H9 (cell line): ENCODE data around the gene ZNF641. TPM values are rescaled to one million over a fixed set of nuclear protein-coding genes. Genes with fewer than 3 reads are reported as not detected.

Experiments used
- DNase-seq: peaks from one replicate; pipeline ENCODE4 v3.0.0-alpha.2; 2017
- H2AFZ ChIP-seq: one replicate; pipeline ENCODE4 v1.6.1; 2013; ENCODE audit warnings: mild to moderate bottlenecking, low read length, control low read depth, moderate library complexity
- H2AK5ac ChIP-seq: 2 replicates; pipeline ENCODE4 v1.6.1; 2013; ENCODE audit warnings: low read length, control low read depth, mixed read lengths; ENCODE audit not compliant: insufficient read length
- H2BK120ac ChIP-seq: one replicate; pipeline ENCODE4 v1.6.1; 2013; ENCODE audit warnings: low read depth, mild to moderate bottlenecking, low read length, control low read depth, inconsistent platforms; ENCODE audit not compliant: poor library complexity, severe bottlenecking
- H2BK12ac ChIP-seq: 2 replicates; pipeline ENCODE4 v1.6.1; 2013; ENCODE audit warnings: low read length, control low read depth, mixed read lengths, low read depth; ENCODE audit not compliant: insufficient read length
- H2BK15ac ChIP-seq: 2 replicates; pipeline ENCODE4 v1.6.1; 2013; ENCODE audit warnings: low read depth, low read length, control low read depth
- H2BK20ac ChIP-seq: one replicate; pipeline ENCODE4 v1.6.1; 2013; ENCODE audit warnings: low read depth, mild to moderate bottlenecking, low read length, control low read depth, inconsistent platforms; ENCODE audit not compliant: poor library complexity, severe bottlenecking
- H2BK5ac ChIP-seq: 2 replicates; pipeline ENCODE4 v1.6.1; 2013; ENCODE audit warnings: low read length, control low read depth, mixed read lengths; ENCODE audit not compliant: insufficient read length
- H3K14ac ChIP-seq: 2 replicates; pipeline ENCODE4 v1.6.1; 2013; ENCODE audit warnings: low read length, control low read depth; ENCODE audit not compliant: insufficient read depth
- H3K18ac ChIP-seq: 2 replicates; pipeline ENCODE4 v1.6.1; 2013; ENCODE audit warnings: low read depth, mild to moderate bottlenecking, mixed read lengths, low read length, control low read depth; ENCODE audit not compliant: insufficient read length
- H3K23ac ChIP-seq: 2 replicates; pipeline ENCODE4 v1.6.1; 2013; ENCODE audit warnings: low read length, control low read depth, mixed read lengths, low read depth; ENCODE audit not compliant: insufficient read length
- H3K23me2 ChIP-seq: 2 replicates; pipeline ENCODE4 v1.6.1; 2013; ENCODE audit warnings: low read depth, mild to moderate bottlenecking, mixed read lengths, low read length, control low read depth; ENCODE audit not compliant: insufficient read length, poor library complexity, severe bottlenecking
- H3K27ac ChIP-seq: 2 replicates; pipeline ENCODE4 v1.5.1; 2013; ENCODE audit warnings: low read length, control low read depth, mixed read lengths, low read depth; ENCODE audit not compliant: insufficient read length
- H3K27me3 ChIP-seq: 2 replicates; pipeline ENCODE4 v1.6.1; 2013; ENCODE audit warnings: low read length, control low read depth, inconsistent platforms; ENCODE audit not compliant: insufficient read depth
- H3K4ac ChIP-seq: 2 replicates; pipeline ENCODE4 v1.6.1; 2013; ENCODE audit warnings: low read depth, mild to moderate bottlenecking, control low read depth, inconsistent platforms, low read length, moderate library complexity
- H3K4me1 ChIP-seq: 2 replicates; pipeline ENCODE4 v1.6.1; 2013; ENCODE audit warnings: low read length, control low read depth, inconsistent platforms; ENCODE audit not compliant: insufficient read depth
- H3K4me2 ChIP-seq: 2 replicates; pipeline ENCODE4 v1.6.1; 2013; ENCODE audit warnings: low read length, control low read depth, mixed read lengths; ENCODE audit not compliant: insufficient read length, insufficient read depth
- H3K56ac ChIP-seq: 2 replicates; pipeline ENCODE4 v1.6.1; 2013; ENCODE audit warnings: low read depth, mild to moderate bottlenecking, mixed read lengths, low read length, control low read depth; ENCODE audit not compliant: insufficient read length
- H3K79me1 ChIP-seq: 2 replicates; pipeline ENCODE4 v1.6.1; 2013; ENCODE audit warnings: low read depth, mild to moderate bottlenecking, moderate library complexity, low read length, control low read depth, inconsistent platforms; ENCODE audit not compliant: insufficient read depth, poor library complexity, severe bottlenecking
- H3K79me2 ChIP-seq: 2 replicates; pipeline ENCODE4 v1.6.1; 2013; ENCODE audit warnings: low read length, control low read depth, inconsistent platforms; ENCODE audit not compliant: insufficient read depth
- H3K9ac ChIP-seq: 2 replicates; pipeline ENCODE4 v1.6.1; 2013; ENCODE audit warnings: low read length, control low read depth, mixed read lengths; ENCODE audit not compliant: insufficient read length; ENCODE audit errors: extremely low read depth
- H3K9me3 ChIP-seq: one replicate; pipeline ENCODE4 v1.6.1; 2013; ENCODE audit warnings: low read depth, low read length, inconsistent platforms; ENCODE audit not compliant: control insufficient read depth
- H3T11ph ChIP-seq: one replicate; pipeline ENCODE4 v1.6.1; 2013; ENCODE audit warnings: mild to moderate bottlenecking, low read length, control low read depth, inconsistent platforms
- H4K20me1 ChIP-seq: one replicate; pipeline ENCODE4 v1.6.1; 2013; ENCODE audit not compliant: control insufficient read depth, insufficient read length, insufficient read depth
- H4K5ac ChIP-seq: 2 replicates; pipeline ENCODE4 v1.6.1; 2013; ENCODE audit warnings: low read depth, mild to moderate bottlenecking, mixed read lengths, low read length, control low read depth; ENCODE audit not compliant: insufficient read length
- H4K8ac ChIP-seq: replicated peaks from 2 replicates; pipeline ENCODE4 v1.6.1; 2013; ENCODE audit warnings: low read length, control low read depth, mixed read lengths, low read depth; ENCODE audit not compliant: insufficient read length
- H4K91ac ChIP-seq: 2 replicates; pipeline ENCODE4 v1.6.1; 2013; ENCODE audit warnings: low read depth, mild to moderate bottlenecking, moderate library complexity, mixed read lengths, low read length, control low read depth; ENCODE audit not compliant: insufficient read length
- H3K27ac Mint-ChIP-seq, 3 experiments: 2 replicates in 2 of 3; 3 replicates in 1 of 3; pipeline ENCODE4 v1.8.0; 2020 to 2021; ENCODE audit warnings: mixed read lengths in 3 of 3, mild to moderate bottlenecking in 1 of 3, moderate library complexity in 1 of 3
- H3K27me3 Mint-ChIP-seq: 2 replicates; pipeline ENCODE4 v1.8.0; 2021; ENCODE audit warnings: low read depth, mild to moderate bottlenecking, moderate library complexity, mixed read lengths
- H3K36me3 Mint-ChIP-seq, 3 experiments: 2 replicates in 2 of 3; 3 replicates in 1 of 3; pipeline ENCODE4 v1.8.0; 2020 to 2021; ENCODE audit warnings: low read depth in 3 of 3, mixed read lengths in 3 of 3; ENCODE audit not compliant: insufficient read depth in 1 of 3
- H3K4me1 Mint-ChIP-seq, 2 experiments: 2 replicates each; pipeline ENCODE4 v1.8.0; 2020; ENCODE audit warnings: mixed read lengths in 2 of 2
- H3K4me3 Mint-ChIP-seq, 2 experiments: 2 replicates in 1 of 2; 3 replicates in 1 of 2; pipeline ENCODE4 v1.8.0; 2020 to 2021; ENCODE audit warnings: mild to moderate bottlenecking in 2 of 2, mixed read lengths in 2 of 2, moderate library complexity in 1 of 2
- H3K9me3 Mint-ChIP-seq, 2 experiments: 2 replicates in 1 of 2; 3 replicates in 1 of 2; pipeline ENCODE4 v1.8.0; 2020; ENCODE audit warnings: mild to moderate bottlenecking in 2 of 2, mixed read lengths in 2 of 2, moderate library complexity in 1 of 2
- CTCF ChIP-seq: fragments of 200-600 bp; sonication (generic); conservative IDR thresholded peaks from 3 replicates; pipeline ENCODE4 v1.8.0; 2021; ENCODE audit warnings: antibody characterized with exemption, mild to moderate bottlenecking
- WGBS: extraction: QIAGEN DNeasy Blood & Tissue Kit; methylation state at CpG from one replicate; pipeline ENCODE4 v1.1.7; 2013; ENCODE audit warnings: missing lambda C conversion rate, low lambda C conversion rate, mixed read lengths; ENCODE audit not compliant: insufficient read length; ENCODE audit errors: extremely low coverage; 5-methylcytosine and 5-hydroxymethylcytosine counted together
- total RNA-seq: library from RNA; stranded (reverse); gene quantifications from 2 replicates; pipeline ENCODE4 v1.2.1, GENCODE V29; 2021

The ZNF641 gene
- total RNA-seq, 1 experiment from 2014 or later: 8.5 TPM

DNA sequence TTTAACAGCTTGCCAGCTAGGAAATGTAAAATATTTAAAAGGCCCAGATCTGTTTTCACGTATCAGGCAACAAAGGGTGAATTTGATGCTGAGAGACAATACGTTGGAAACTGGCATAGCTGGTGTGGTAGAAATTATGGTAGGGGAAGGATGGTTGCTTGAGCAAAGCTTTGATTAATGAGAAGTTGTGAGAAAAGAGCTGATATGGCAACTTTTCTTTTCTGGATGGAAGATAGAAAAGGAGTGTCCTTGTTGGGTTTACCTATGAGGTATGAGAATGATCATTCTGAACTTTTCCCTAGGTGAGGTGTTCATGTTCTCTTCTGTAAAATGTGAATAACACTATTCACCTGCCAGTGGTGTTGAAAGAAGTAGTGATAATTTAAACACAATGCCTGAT lies 34.2 kb downstream of the ZNF641 start:
- no peak overlapping the region for H3K27ac Mint-ChIP-seq
- WGBS: no CpG with 5 or more reads among the region's 2 CpGs
- no peak overlapping the region for H3K4me2 ChIP-seq
- no peak overlapping the region for H2BK120ac ChIP-seq
- no peak overlapping the region for H4K8ac ChIP-seq
- H2BK5ac ChIP-seq: no peak overlapping the region
- H3K4me3 Mint-ChIP-seq: no peak overlapping the region
- H4K91ac ChIP-seq: no peak overlapping the region
- H3K27ac ChIP-seq: no peak overlapping the region
- no peak overlapping the region for H3K18ac ChIP-seq
- no peak overlapping the region for H2BK20ac ChIP-seq
- H3T11ph ChIP-seq: no peak overlapping the region
- no peak overlapping the region for H2BK12ac ChIP-seq
- no peak overlapping the region for H2BK15ac ChIP-seq
- no peak for DNase-seq
- H3K79me2 ChIP-seq: no peaks in the 10 kb centered on the region
- H3K4me1 ChIP-seq: no peaks in the 10 kb centered on the region
- H3K27me3 Mint-ChIP-seq: peaks cover 19% of the 10 kb centered on the region
- no peaks in the 10 kb centered on the region for H3K36me3 Mint-ChIP-seq
- H3K79me1 ChIP-seq: no peaks in the 10 kb centered on the region
- no peak overlapping the region for H3K56ac ChIP-seq
- H3K23ac ChIP-seq: no peak overlapping the region
- no peak overlapping the region for H2AFZ ChIP-seq
- H3K4me1 Mint-ChIP-seq: no peaks in the 10 kb centered on the region
- H3K4ac ChIP-seq: no peak overlapping the region
- H3K27me3 ChIP-seq: no peaks in the 10 kb centered on the region
- H3K14ac ChIP-seq: no peak overlapping the region
- H3K9ac ChIP-seq: no peak overlapping the region
- H3K9me3 Mint-ChIP-seq: peaks cover 2 to 52% of the 10 kb centered on the region in 2 experiments; a peak in 3 of 5 replicates
- H3K23me2 ChIP-seq: no peaks in the 10 kb centered on the region
- no peaks in the 10 kb centered on the region for H3K9me3 ChIP-seq
- no peak for TF ChIP-seq CTCF
- no peak overlapping the region for H2AK5ac ChIP-seq
- no peaks in the 10 kb centered on the region for H4K20me1 ChIP-seq
- no peak overlapping the region for H4K5ac ChIP-seq
